Naive thymus-derived CD4-positive, alpha-beta T cell (primary cell): ENCODE data around the gene RBM33. TPM values are rescaled to one million over a fixed set of nuclear protein-coding genes. Genes with fewer than 3 reads are reported as not detected.
A peak's percentile ranks its signal among the peaks of the same experiment; 100 is the strongest.

Source experiments
- ATAC-seq: fragments of 150-1000 bp; cut with Tn5 transposase; 2 replicates; pipeline ENCODE4 v1.10.0; 2021; ENCODE audit warnings: mild to moderate bottlenecking, moderate library complexity
- CTCF ChIA-PET: fragments of 350-600 bp; sonication (Branson Sonifier 250); formaldehyde crosslinking; loops from one replicate; lab custom pipeline; 2021; ENCODE audit warnings: antibody characterized with exemption; lab: Charles Lee
- POLR2A ChIA-PET: fragments of 350-600 bp; sonication (Branson Sonifier 250); formaldehyde crosslinking; loops from one replicate; lab custom pipeline; 2021; ENCODE audit warnings: antibody characterized with exemption, inconsistent platforms; lab: Charles Lee
- DNase-seq, 9 donors: peaks; one replicate each; pipeline versions ENCODE4 v3.0.0 to v3.0.0-alpha.2; 2020 to 2022; ENCODE audit warnings: mixed read lengths in 1 of 9
- H3K27ac ChIP-seq: one replicate; pipeline ENCODE4 v1.7.0; 2013; ENCODE audit warnings: mild to moderate bottlenecking, low read depth, low read length, moderate library complexity
- H3K27me3 ChIP-seq, 2 donors: one replicate each; pipeline ENCODE4 v1.7.0; 2013; ENCODE audit warnings: low read length in 2 of 2, mild to moderate bottlenecking in 2 of 2, moderate library complexity in 2 of 2; ENCODE audit not compliant: control insufficient read depth in 2 of 2, insufficient read depth in 2 of 2
- H3K36me3 ChIP-seq, 3 experiments: 1 replicate in 2 of 3; 2 replicates in 1 of 3; pipeline ENCODE4 v1.7.0; 2013; ENCODE audit warnings: low read length in 3 of 3, mild to moderate bottlenecking in 3 of 3, moderate library complexity in 1 of 3; ENCODE audit not compliant: insufficient read depth in 3 of 3, control insufficient read depth in 2 of 3
- H3K4me1 ChIP-seq, 2 donors: one replicate each; pipeline ENCODE4 v1.7.0; 2013; ENCODE audit warnings: low read length in 2 of 2, mild to moderate bottlenecking in 2 of 2, moderate library complexity in 1 of 2; ENCODE audit not compliant: control insufficient read depth in 2 of 2, insufficient read depth in 2 of 2
- H3K4me3 ChIP-seq: 2 replicates; pipeline ENCODE4 v1.7.0; 2013; ENCODE audit warnings: mild to moderate bottlenecking, low read length
- H3K9me3 ChIP-seq, 3 experiments: 1 replicate in 2 of 3; 2 replicates in 1 of 3; pipeline ENCODE4 v1.7.0; 2013; ENCODE audit warnings: low read length in 3 of 3; ENCODE audit not compliant: control insufficient read depth in 2 of 3
- H3K27ac Mint-ChIP-seq, 9 donors: one replicate each; pipeline ENCODE4 v1.8.0; 2020 to 2022; ENCODE audit warnings: mixed read lengths in 9 of 9, mild to moderate bottlenecking in 8 of 9, moderate library complexity in 5 of 9, inconsistent platforms in 2 of 9
- H3K27me3 Mint-ChIP-seq, 5 donors: one replicate each; pipeline ENCODE4 v1.8.0; 2021 to 2022; ENCODE audit warnings: mixed read lengths in 5 of 5, mild to moderate bottlenecking in 1 of 5
- H3K36me3 Mint-ChIP-seq, 5 donors: one replicate each; pipeline ENCODE4 v1.8.0; 2020 to 2022; ENCODE audit warnings: mixed read lengths in 5 of 5, mild to moderate bottlenecking in 3 of 5, inconsistent platforms in 1 of 5
- H3K4me1 Mint-ChIP-seq, 7 donors: one replicate each; pipeline ENCODE4 v1.8.0; 2020 to 2022; ENCODE audit warnings: mixed read lengths in 7 of 7, mild to moderate bottlenecking in 3 of 7, inconsistent platforms in 1 of 7
- H3K4me3 Mint-ChIP-seq, 10 donors: one replicate each; pipeline ENCODE4 v1.8.0; 2020 to 2022; ENCODE audit warnings: mild to moderate bottlenecking in 10 of 10, mixed read lengths in 10 of 10, moderate library complexity in 6 of 10, inconsistent platforms in 2 of 10
- H3K9me3 Mint-ChIP-seq, 11 donors: one replicate each; pipeline ENCODE4 v1.8.0; 2020 to 2022; ENCODE audit warnings: mixed read lengths in 11 of 11, mild to moderate bottlenecking in 4 of 11, inconsistent platforms in 1 of 11, moderate library complexity in 1 of 11
- intact Hi-C, 2 donors: fragments of 100-400 bp; cut with micrococcal nuclease; formaldehyde crosslinking; loops; one replicate each; pipeline ENCODE4 v1.15.1; 2023
- polyA plus RNA-seq, 2 donors: library from polyadenylated mRNA; unstranded; fragments of 300-500 nt; fragmentation: Illumina TruSeq; gene quantifications; one replicate each; pipeline ENCODE4 v1.2.3, GENCODE V29; 2021
- total RNA-seq, 6 experiments: library from RNA in 5 of 6; stranded (reverse) in 5 of 6; gene quantifications; 1 replicate in 5 of 6; 2 replicates in 1 of 6; pipeline ENCODE4 v1.2.3 and lab custom pipeline; 2021 to 2026

RBM33 gene
- total RNA-seq: 100 to 1,000 TPM in 4 of 5 experiments, 10 to 100 TPM in 1; 90.2 to 177 (median 164) TPM
- polyA plus RNA-seq: 10 to 100 TPM; 43.7 to 78.8 TPM
- 172 reads per million, percentile 92 among the genes with 10 or more reads in this experiment for total RNA-seq (lab: John Stamatoyannopoulos, UW)

DNA sequence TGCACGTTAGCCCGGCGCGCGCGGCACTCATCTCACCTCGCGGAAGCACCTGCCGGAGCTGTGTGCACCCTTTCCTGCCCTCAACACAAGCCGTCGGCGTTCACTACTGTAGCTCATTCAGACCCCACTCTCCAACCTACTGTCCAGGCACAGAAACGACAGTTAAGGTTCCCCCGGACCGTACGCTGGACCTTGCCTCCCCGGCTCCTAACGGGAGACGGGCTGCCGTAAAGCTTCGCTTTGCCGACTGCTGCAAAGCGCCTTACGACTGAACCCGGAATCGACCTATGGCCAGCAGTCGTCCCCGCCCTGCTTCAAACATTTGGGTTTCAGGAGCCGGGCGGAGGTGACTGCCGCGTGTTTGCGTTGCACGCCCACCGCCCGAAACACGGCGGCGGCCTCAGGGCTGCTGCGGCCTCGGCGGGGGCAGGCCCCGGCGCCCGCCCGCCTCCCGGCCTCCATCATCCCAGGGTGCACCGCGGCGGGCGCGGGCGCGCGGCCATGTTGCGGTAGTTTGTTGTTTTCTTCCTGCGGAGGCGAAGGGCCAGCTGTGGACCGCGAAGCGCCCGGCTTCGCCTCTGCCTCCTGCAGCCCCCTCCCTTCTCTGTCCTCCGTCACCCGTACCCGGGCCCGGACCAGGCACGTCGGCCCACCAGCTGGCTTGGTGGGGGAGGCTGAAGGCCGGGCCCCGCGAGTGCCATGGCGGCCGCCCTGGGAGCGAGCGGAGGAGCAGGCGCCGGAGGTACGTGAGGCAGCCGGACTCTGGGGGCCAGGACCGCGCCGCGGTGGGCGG, at the start of gene RBM33:
TSS of gene RBM33 (plus strand) at position 484 of the 793 bp plus-strand sequence. CDS start at position 700, 216 bp downstream.
- H3K36me3 ChIP-seq: peaks cover 0 to 20% (median 7%) of the 10 kb centered on the region in 3 experiments
- peaks cover 22 to 27% of the 10 kb centered on the region in 2 donors for H3K4me1 ChIP-seq
- ChIA-PET CTCF (no interaction called here), POLR2A (interaction anchor here (0.7 to 2.0 kb wide), 6 partner anchors 12 to 731 kb away, joined by 3 to 5 read pairs (median 3); no protein-coding TSS in a partner anchor)
- peaks cover 0 to 7% (median 0%) of the 10 kb centered on the region in 3 experiments for H3K9me3 ChIP-seq
- Mint-ChIP-seq H3K4me1 (peaks cover 30 to 58% (median 49%) of the 10 kb centered on the region in 7 donors), H3K9me3 (peaks cover 0 to 22% (median 8%) of the 10 kb centered on the region in 11 donors), H3K4me3 (peak within 1 kb of the TSS; percentile 94 to 100 (median 99)), H3K27me3 (peaks cover 0 to 2% (median 0%) of the 10 kb centered on the region in 5 donors), H3K36me3 (peaks cover 31 to 60% (median 46%) of the 10 kb centered on the region in 5 donors), H3K27ac (peak within 1 kb of the TSS; percentile 94 to 100 (median 99))
- no peaks in the 10 kb centered on the region for H3K27me3 ChIP-seq
- H3K27ac ChIP-seq: peak within 1 kb of the TSS; percentile 98
- intact Hi-C loops: loop anchor here (1.0 to 10.0 kb wide), 6 partner anchors 40 to 1493 kb away; partner anchors contain the start of genes UBE3C (in 2 of the 2), INSIG1 (in 1 of the 2) and RNF32 (in 1 of the 2)
- ATAC-seq (peak; percentile 90), DNase-seq (peak; percentile 74 to 91 (median 84))
- H3K4me3 ChIP-seq: peak within 1 kb of the TSS; percentile 99

- ATAC-seq (no peak), DNase-seq (no peak)
- intact Hi-C loops: loop anchor here in 1 of 2 donors (5.0 to 10.0 kb wide), 2 partner anchors 90 to 668 kb away; no protein-coding TSS in a partner anchor
- H3K27me3 ChIP-seq: no peaks in the 10 kb centered on the region
- H3K36me3 ChIP-seq: no peaks in the 10 kb centered on the region
- Mint-ChIP-seq H3K4me3 (no peak overlapping the region), H3K36me3 (no peaks in the 10 kb centered on the region), H3K27me3 (peaks cover 15 to 34% (median 20%) of the 10 kb centered on the region in 5 donors), H3K4me1 (peaks cover 0 to 15% (median 5%) of the 10 kb centered on the region in 7 donors), H3K27ac (no peak overlapping the region), H3K9me3 (no peaks in the 10 kb centered on the region)
- H3K27ac ChIP-seq: no peak overlapping the region
- no peak overlapping the region for H3K4me3 ChIP-seq
- ChIA-PET POLR2A (no interaction called here), CTCF (interaction anchor here (1.1 to 2.2 kb wide), 2 partner anchors 9 to 172 kb away, joined by 5 to 10 read pairs; no protein-coding TSS in a partner anchor)
- H3K4me1 ChIP-seq: no peaks in the 10 kb centered on the region
- no peaks in the 10 kb centered on the region for H3K9me3 ChIP-seq
Observed at GRCh38 chr7:155594961-155595366, 49.5 kb upstream of the RBM33 start.

DNA sequence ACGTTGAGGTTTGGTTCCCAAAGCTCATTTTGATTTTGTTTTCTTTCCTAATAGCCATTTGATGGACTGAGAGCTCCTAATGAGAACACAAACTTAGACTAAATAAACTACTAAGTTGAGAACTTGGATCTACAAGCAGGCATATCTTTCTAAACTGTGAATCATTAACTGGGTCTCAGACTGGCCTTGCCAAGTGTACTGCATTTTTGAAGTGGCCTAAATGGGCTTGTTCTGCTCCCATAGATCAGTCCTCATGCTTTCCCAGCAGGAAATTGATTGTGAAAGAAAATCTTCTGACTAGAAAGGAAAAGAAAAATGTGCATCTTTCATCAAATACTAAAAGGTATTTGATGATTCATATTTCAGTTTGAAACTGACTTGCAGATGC, 46.7 kb upstream of the RBM33 start:
- Mint-ChIP-seq H3K36me3 (no peaks in the 10 kb centered on the region), H3K27ac (no peak overlapping the region), H3K9me3 (no peaks in the 10 kb centered on the region), H3K4me3 (no peak overlapping the region), H3K4me1 (peaks cover 0 to 9% (median 5%) of the 10 kb centered on the region in 7 donors), H3K27me3 (peaks cover 25 to 38% (median 32%) of the 10 kb centered on the region in 5 donors)
- ATAC-seq (no peak), DNase-seq (no peak)
- H3K27ac ChIP-seq: no peak overlapping the region
- H3K27me3 ChIP-seq: no peaks in the 10 kb centered on the region
- intact Hi-C loops: loop anchor here (1.0 to 10.0 kb wide), 6 partner anchors 87 to 670 kb away; no protein-coding TSS in a partner anchor
- no peak overlapping the region for H3K4me3 ChIP-seq
- no peaks in the 10 kb centered on the region for H3K36me3 ChIP-seq
- ChIA-PET POLR2A (no interaction called here), CTCF (interaction anchor here (1.3 to 3.6 kb wide), 4 partner anchors 137 to 170 kb away, joined by 7 to 78 read pairs (median 8); no protein-coding TSS in a partner anchor)
- no peaks in the 10 kb centered on the region for H3K4me1 ChIP-seq
- H3K9me3 ChIP-seq: no peaks in the 10 kb centered on the region

DNA sequence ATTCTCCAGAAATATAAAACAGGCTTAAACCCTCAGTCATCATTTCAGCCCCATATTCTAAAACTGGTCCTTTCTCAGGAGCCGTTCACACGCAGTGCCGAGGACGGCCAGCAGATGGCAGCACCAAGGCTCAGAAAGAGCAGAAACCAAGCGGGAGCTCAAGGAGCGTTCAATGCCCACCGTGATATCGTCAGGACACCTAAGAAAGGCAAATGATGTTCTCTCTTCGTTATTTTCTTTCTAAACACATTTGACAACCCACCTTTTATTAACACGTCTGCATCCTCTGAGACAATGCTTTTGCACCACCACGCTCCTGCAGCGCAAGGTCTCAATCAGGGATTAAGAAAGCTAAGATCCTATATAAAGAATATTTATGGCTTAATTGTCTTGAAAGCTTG, 45.7 kb upstream of the RBM33 start:
- Histone ChIP-seq H3K27ac (no peak overlapping the region), H3K4me3 (no peak overlapping the region), H3K9me3 (no peaks in the 10 kb centered on the region), H3K27me3 (no peaks in the 10 kb centered on the region), H3K36me3 (no peaks in the 10 kb centered on the region), H3K4me1 (no peaks in the 10 kb centered on the region)
- H3K27me3 Mint-ChIP-seq: peaks cover 26 to 38% (median 32%) of the 10 kb centered on the region in 5 donors
- H3K36me3 Mint-ChIP-seq: no peaks in the 10 kb centered on the region
- no peaks in the 10 kb centered on the region for H3K9me3 Mint-ChIP-seq
- CTCF ChIA-PET: interaction anchor here (0.6 to 3.6 kb wide), 14 partner anchors 11 to 178 kb away, joined by 3 to 78 read pairs (median 3); no protein-coding TSS in a partner anchor
- POLR2A ChIA-PET: no interaction called here
- peak; percentile 90 for ATAC-seq
- intact Hi-C loops: loop anchor here (1.0 to 10.0 kb wide), 6 partner anchors 86 to 672 kb away; no protein-coding TSS in a partner anchor
- peak overlapping the region in 2 of 10 donors; percentile 21 to 28 for H3K4me3 Mint-ChIP-seq
- H3K4me1 Mint-ChIP-seq: peaks cover 0 to 9% (median 5%) of the 10 kb centered on the region in 7 donors
- peak; percentile 52 to 86 (median 75) for DNase-seq
- H3K27ac Mint-ChIP-seq: no peak overlapping the region

- no peaks in the 10 kb centered on the region for H3K36me3 Mint-ChIP-seq
- peaks cover 22 to 39% (median 24%) of the 10 kb centered on the region in 5 donors for H3K27me3 Mint-ChIP-seq
- DNase-seq (no peak), ATAC-seq (no peak)
- peaks cover 0 to 9% (median 3%) of the 10 kb centered on the region in 7 donors for H3K4me1 Mint-ChIP-seq
- no peak overlapping the region for H3K27ac ChIP-seq
- ChIA-PET POLR2A (no interaction called here), CTCF (interaction anchor here (0.9 kb wide), 1 partner anchor 138 kb away, joined by 3 read pairs; no protein-coding TSS in a partner anchor)
- peaks cover 0 to 1% (median 0%) of the 10 kb centered on the region in 11 donors for H3K9me3 Mint-ChIP-seq
- intact Hi-C loops: no loop called here
- H3K36me3 ChIP-seq: no peaks in the 10 kb centered on the region
- H3K9me3 ChIP-seq: no peaks in the 10 kb centered on the region
- H3K27ac Mint-ChIP-seq: no peak overlapping the region
- no peak overlapping the region for H3K4me3 Mint-ChIP-seq
- H3K4me3 ChIP-seq: no peak overlapping the region
- H3K4me1 ChIP-seq: no peaks in the 10 kb centered on the region
- H3K27me3 ChIP-seq: no peaks in the 10 kb centered on the region
Observed at GRCh38 chr7:155602156-155602555, 42.3 kb upstream of the RBM33 start.

DNA sequence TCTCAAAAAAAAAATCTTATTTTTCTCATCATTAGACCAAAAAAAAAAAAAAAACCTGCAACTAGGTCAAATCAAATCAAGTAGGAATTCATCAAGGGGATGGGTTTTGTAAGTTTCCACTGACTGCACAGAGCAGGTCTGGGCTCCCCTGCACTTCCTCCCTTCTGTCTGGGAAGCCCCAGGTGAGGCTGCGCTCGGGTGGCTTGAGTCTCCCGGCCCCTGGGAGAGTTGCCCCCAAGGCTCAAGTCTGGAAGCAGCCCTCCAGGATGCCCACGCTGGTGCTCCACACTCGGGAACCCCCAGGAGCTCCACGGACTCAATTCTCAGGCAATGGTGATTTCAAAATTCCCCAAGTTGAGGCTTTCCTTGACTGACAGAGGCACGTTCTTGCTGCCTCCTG, 41.7 kb upstream of the RBM33 start:
- no peak overlapping the region for H3K27ac ChIP-seq
- POLR2A ChIA-PET: no interaction called here
- no peak overlapping the region for H3K27ac Mint-ChIP-seq
- intact Hi-C loops: no loop called here
- peaks cover 0 to 1% (median 0%) of the 10 kb centered on the region in 11 donors for H3K9me3 Mint-ChIP-seq
- no peak for DNase-seq
- H3K4me1 Mint-ChIP-seq: peaks cover 0 to 9% (median 3%) of the 10 kb centered on the region in 7 donors
- H3K36me3 ChIP-seq: no peaks in the 10 kb centered on the region
- CTCF ChIA-PET: no interaction called here
- H3K27me3 ChIP-seq: no peaks in the 10 kb centered on the region
- peaks cover 22 to 39% (median 24%) of the 10 kb centered on the region in 5 donors for H3K27me3 Mint-ChIP-seq
- H3K4me3 Mint-ChIP-seq: no peak overlapping the region
- no peaks in the 10 kb centered on the region for H3K36me3 Mint-ChIP-seq
- H3K9me3 ChIP-seq: no peaks in the 10 kb centered on the region
- ATAC-seq: no peak
- H3K4me3 ChIP-seq: no peak overlapping the region
- no peaks in the 10 kb centered on the region for H3K4me1 ChIP-seq
